Measurements from ENCODE around the gene PHACTR3. TPM values are rescaled to one million over a fixed set of nuclear protein-coding genes. Genes with fewer than 3 reads are reported as not detected.

Gene PHACTR3
- total and polyA plus RNA-seq, 2 donors (not counting 3 experiments of a cell fraction or from before 2014, with no cell fraction given), result not detected

GRCh38 chr20:59790346-59790745, 186.0 kb downstream of the PHACTR3 start:
- Histone ChIP-seq H3K4me3 (replicated peaks in 1 of 3; ENCODE audit: insufficient read depth in 1 of 3, low read depth in 1 of 3, low read length in 3 of 3) (no peak overlapping the region), H3K9me1 (replicated peaks; ENCODE audit: control insufficient read depth, extremely low read depth, insufficient read depth, low read length) (no peaks in the 10 kb centered on the region), H4K20me1 (replicated peaks; ENCODE audit: control insufficient read depth, extremely low read depth, insufficient read depth, low read length) (no peaks in the 10 kb centered on the region), H3K79me2 (ENCODE audit: control insufficient read depth, insufficient read depth, low read length) (no peaks in the 10 kb centered on the region), H3K4me2 (ENCODE audit: insufficient read depth, low read length) (no peak overlapping the region), H3K27me3 (ENCODE audit: control insufficient read depth in 2 of 2, insufficient read depth in 2 of 2, low read length in 2 of 2) (no peaks in the 10 kb centered on the region), H3K9ac (replicated peaks; ENCODE audit: extremely low read depth, insufficient read depth, low read length) (no peak overlapping the region), H3K4me1 (ENCODE audit: control insufficient read depth, extremely low read depth, insufficient read depth, low read length) (no peaks in the 10 kb centered on the region), H3K36me3 (ENCODE audit: control insufficient read depth in 2 of 2, extremely low read depth in 1 of 2, insufficient read depth in 2 of 2, low read length in 2 of 2) (no peaks in the 10 kb centered on the region), H3K27ac (ENCODE audit: insufficient read depth, low read depth, low read length) (no peak overlapping the region), H3K9me3 (replicated peaks; ENCODE audit: control insufficient read depth, insufficient read depth, low read length) (no peaks in the 10 kb centered on the region), H2AFZ (ENCODE audit: low read depth, low read length) (no peak overlapping the region)
- CTCF ChIA-PET, result interaction anchor here (1.0 kb wide), 1 partner anchor 142 kb away, joined by 3 read pairs; no protein-coding TSS in a partner anchor
- POLR2A ChIA-PET, result no interaction called here
- dilution Hi-C loops (cut with MboI; ENCODE audit: extremely low pct_ligation_motif_present, low sequenced_read_pairs), result no loop called here
- FAIRE-seq, result no peak
- no peak for DNase-seq (ENCODE audit: low read depth, low spot score)
- TF ChIP-seq, protein P1, sequence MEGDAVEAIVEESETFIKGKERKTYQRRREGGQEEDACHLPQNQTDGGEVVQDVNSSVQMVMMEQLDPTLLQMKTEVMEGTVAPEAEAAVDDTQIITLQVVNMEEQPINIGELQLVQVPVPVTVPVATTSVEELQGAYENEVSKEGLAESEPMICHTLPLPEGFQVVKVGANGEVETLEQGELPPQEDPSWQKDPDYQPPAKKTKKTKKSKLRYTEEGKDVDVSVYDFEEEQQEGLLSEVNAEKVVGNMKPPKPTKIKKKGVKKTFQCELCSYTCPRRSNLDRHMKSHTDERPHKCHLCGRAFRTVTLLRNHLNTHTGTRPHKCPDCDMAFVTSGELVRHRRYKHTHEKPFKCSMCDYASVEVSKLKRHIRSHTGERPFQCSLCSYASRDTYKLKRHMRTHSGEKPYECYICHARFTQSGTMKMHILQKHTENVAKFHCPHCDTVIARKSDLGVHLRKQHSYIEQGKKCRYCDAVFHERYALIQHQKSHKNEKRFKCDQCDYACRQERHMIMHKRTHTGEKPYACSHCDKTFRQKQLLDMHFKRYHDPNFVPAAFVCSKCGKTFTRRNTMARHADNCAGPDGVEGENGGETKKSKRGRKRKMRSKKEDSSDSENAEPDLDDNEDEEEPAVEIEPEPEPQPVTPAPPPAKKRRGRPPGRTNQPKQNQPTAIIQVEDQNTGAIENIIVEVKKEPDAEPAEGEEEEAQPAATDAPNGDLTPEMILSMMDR (IDR thresholded peaks at IDR 0.05; ENCODE audit: extremely low read depth in 1 of 2, insufficient read depth in 1 of 2, low read depth in 1 of 2, low read length in 2 of 2), result no peak
- TF ChIP-seq FOS (IDR thresholded peaks at IDR 0.05; ENCODE audit: borderline replicate concordance, insufficient read depth, low read length), result no peak
- TF ChIP-seq GATA2 (IDR thresholded peaks at IDR 0.05; ENCODE audit: insufficient read depth, insufficient read length, low read depth, low read length), result no peak
- no peak for TF ChIP-seq POLR2AphosphoS5 (IDR thresholded peaks at IDR 0.05; ENCODE audit: insufficient read depth, low read depth, low read length)
- no peak for TF ChIP-seq POLR2A (IDR thresholded peaks at IDR 0.05; ENCODE audit: low read depth, low read length)
- no peak for TF ChIP-seq EZH2 (IDR thresholded peaks at IDR 0.05; ENCODE audit: borderline replicate concordance, low read depth, low read length, severe bottlenecking)
- TF ChIP-seq JUN (IDR thresholded peaks at IDR 0.05; ENCODE audit: borderline replicate concordance, insufficient read depth, insufficient read length, low read depth), result no peak
- no peak for TF ChIP-seq MYC (IDR thresholded peaks at IDR 0.05; ENCODE audit: low read depth, low read length)
- TF ChIP-seq MAX (IDR thresholded peaks at IDR 0.05; ENCODE audit: insufficient read depth, insufficient read length), result no peak
- BruUV-seq (replicated peaks), result no TSS peak
- intact Hi-C loops (cut with micrococcal nuclease), result loop anchor here (5.0 kb wide), 1 partner anchor 868 kb away; no protein-coding TSS in a partner anchor
